ENCODE results near the gene GANAB. TPM values are rescaled to one million over a fixed set of nuclear protein-coding genes. Genes with fewer than 3 reads are reported as not detected.
"Not testable (repeated sequence)": the region's sequence is repeated elsewhere in the genome, so short reads cannot be mapped to it uniquely, and the experiment has no call there.

GANAB gene
- polyA plus RNA-seq, 10 donors, result 145 to 211 (median 165) TPM

DNA sequence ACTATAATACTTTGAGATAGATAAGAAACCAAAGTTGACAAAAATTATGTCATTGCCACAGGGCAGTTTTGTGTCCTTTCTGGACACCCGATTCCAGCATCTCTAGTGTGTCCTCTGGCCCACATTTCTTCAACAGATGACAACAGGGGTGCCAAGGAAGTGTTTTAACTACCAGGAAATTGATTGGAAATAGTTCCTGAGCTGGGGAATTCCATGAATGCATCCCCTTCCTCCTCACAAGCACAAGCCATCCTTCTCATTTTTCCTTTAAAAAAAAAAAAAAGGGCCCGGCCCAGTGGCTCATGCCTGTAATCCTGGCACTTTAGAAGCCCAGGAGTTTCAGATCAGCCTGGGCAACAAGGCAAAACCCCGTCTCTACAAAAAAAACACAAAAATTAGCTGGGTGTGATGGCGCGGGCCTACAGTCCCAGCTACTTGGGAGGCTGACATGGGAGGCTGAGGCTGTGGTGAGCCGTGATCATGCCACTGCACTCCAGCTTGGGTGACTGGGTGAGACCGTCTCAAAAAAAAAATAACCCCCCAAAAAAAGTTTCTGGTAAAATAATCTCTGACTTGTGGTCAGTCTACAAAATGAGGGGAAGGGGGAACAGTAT is 23.8 kb downstream of the GANAB start:
- DNase-seq, result no peak

DNA sequence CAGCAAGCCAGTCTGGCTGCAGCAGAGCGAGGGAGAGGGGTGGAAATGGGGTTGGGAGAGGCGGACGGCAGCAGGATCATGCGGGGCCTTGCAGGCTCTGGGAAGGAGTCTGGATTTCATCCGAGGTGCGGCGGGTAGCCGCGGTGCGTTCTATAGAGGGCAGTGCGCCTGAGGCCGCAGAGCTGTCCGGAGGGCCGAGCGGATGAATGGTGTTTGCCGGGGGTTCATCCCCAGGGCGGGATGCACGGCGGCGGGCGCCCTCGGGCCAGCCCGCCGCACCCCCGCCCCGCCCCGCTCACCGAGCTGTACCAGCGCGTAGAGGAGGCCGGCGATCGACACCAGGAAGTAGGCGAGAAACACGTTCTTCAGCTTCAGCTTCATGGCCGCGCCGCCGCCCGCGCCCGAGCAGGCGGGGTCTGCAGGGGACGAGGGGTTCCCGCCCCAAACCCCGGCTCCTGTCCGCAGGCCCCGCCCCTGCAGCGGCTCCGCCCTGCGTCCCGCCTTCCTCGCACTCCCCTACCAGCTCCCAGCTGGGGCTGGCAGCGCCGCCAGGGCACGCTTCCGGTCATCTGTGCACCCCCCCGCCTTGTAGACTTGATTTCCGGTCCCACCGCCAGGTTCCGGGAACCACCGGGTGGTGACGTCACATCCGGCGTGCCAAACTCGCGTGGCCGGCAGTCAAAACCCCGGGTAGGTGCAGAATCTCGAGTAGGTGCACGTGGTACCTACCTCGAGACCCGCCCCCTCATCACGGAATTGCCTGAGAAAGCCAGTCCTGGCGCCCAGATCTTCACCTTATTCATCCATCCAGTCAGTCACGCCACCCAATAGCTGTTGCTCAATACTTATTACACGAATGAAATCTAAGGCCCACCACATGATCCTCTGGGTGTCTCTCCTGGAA is 24.6 kb downstream of the GANAB start, which contains the start of gene B3GAT3:
Gene B3GAT3, minus strand, starts transcription at position 420 of the 904 bp plus-strand sequence. Its CDS starts 39 bp downstream, at position 381.
- DNase-seq, result peak; percentile 94 to 98 (median 96)

DNA sequence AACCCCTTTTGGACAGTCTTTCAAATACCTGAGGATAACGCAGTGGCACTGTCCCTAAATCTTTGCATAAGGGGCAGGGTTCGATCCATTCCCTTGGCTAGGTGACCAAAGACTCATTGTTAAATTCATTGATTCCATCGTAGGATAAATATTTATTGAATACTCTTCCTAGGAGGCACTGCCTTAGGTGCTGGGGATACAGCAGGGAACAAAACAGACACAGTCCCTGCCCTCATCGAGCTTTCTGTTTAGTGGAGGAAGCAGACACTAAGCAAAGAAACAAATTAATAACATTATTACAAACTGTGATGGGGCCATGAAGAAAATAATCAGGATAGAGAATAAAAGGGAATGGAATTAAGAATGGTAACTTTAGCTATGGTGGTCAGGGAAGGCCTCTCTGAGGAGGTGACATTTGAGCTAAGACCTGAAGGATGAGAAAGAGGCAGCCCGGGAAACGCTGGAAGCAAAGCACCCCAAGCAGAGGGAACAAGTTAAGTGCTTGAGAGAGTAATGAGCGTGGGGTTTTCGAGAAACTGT is 25.3 kb downstream of the GANAB start:
- no peak for DNase-seq

GRCh38 chr11:62616957-62617356 is 29.5 kb downstream of the GANAB start:
- not testable (repeated sequence) for DNase-seq

- no peak for DNase-seq
Observed at GRCh38 chr11:62615521-62615920, 30.9 kb downstream of the GANAB start.

- DNase-seq, result no peak
Observed at GRCh38 chr11:62614275-62614674, 32.1 kb downstream of the GANAB start.

GRCh38 chr11:62613291-62613778 is 33.1 kb downstream of the GANAB start:
- DNase-seq, result peak in 1 of 3 donors; percentile 53

- DNase-seq, result peak; percentile 77 to 94 (median 90)
Observed at GRCh38 chr11:62612366-62613290, 33.8 kb downstream of the GANAB start, which contains the start of the genes EML3 and ROM1. Gene EML3, minus strand, starts transcription at chr11:62612775. Its CDS starts 318 bp downstream, at chr11:62612457. Gene ROM1, plus strand, starts transcription at chr11:62613257. Its CDS starts 25 bp downstream, at chr11:62613282.

DNA sequence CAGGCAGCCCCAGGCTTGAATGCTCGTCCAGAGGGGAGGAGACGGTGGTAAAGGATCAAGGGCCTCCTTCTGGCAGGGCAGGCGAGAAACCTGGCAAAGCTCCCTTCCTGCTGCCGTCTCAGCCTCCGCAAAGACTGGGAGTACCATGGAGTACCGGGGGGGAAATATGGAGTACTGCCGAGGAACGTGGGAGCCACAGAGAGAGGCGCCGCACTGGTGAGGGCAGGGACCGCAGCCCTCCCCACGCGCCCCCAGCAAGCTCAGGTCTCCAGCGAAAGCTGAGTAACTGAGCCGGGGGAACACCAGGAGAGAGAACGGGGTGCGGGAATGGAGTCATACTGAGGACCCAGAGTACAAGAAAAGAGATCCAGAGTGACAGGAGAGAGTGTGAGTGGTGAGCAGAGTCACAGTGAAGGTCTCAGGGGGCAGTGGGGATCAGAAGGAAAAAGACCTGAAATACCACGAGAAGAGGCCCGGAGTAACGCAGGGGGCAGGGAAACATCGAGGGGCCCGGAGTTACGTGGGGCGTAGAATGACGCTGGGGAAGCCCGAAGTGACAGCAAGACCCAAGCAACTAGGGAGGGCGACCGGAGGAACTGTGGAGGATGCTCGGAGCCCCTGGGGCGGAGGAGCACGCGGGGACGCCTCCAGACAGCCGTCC is 34.6 kb downstream of the GANAB start:
- peak in 1 of 3 donors; percentile 80 for DNase-seq

DNA sequence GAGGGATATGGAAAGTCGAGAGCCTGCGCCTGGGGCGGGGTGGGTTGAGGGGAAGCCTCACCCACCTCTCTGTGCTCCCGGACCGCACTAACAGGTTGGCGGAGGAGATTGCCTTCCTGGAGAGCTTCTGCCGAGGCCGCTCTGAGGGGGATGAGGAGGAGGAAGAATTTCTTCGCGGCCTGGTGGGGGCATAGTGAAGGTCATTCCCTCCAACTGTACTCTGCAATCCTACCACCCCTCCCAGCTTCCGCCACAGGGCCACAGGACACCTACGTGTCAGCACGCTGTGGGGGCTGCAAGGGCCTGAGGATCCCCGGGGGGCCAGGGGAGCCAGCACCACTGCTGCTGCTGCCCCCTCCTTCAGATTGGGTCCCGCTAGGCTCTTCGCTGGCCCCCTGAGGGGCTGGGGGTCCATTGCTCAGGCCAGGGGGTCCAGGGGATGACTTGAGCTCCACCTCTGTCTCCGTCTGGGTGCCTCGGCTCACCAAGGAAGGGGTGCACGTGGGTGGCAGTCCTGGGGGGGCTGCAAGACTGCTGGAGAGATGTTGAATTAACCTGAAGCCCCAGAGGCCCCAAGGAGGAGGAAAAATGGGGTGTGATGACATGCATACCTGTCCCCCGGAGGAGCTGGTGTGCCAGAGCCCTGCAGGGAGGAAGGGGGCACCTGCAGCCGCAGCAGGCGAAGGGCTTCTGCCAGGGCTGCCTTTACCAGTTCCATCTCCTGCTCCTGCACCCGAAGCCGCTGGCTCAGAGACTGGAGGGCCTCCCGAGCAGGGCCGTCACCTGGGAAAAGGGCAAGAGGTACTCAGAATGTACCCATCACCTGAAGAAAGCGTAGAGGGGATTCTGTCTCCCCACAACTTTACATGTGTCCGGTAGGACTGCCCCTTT is 35.4 kb downstream of the GANAB start:
- no peak for DNase-seq

DNA sequence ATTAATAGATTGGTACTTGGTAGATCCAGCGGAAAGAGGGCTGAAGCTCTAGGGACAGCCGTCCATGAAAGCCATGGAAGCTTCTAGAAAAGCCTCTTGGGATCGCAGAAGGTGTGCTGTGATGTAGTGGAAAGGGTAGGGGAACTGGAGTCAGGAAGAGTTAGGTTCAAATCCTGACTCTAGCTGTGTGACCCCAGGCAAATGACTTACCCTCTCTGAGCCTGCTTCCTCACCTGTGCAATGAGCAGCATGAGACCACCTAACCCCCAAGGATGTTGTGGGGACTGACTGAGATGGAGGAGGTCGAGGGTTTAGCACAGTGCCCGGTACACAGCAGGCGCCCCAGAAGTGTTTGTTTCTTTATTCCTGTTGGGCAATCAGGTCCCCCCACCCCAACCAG is 36.0 kb downstream of the GANAB start:
- no peak for DNase-seq

GRCh38 chr11:62608776-62609175 is 37.6 kb downstream of the GANAB start:
- no peak for DNase-seq

- no peak for DNase-seq
Observed at GRCh38 chr11:62607714-62608113, 38.7 kb downstream of the GANAB start.

DNA sequence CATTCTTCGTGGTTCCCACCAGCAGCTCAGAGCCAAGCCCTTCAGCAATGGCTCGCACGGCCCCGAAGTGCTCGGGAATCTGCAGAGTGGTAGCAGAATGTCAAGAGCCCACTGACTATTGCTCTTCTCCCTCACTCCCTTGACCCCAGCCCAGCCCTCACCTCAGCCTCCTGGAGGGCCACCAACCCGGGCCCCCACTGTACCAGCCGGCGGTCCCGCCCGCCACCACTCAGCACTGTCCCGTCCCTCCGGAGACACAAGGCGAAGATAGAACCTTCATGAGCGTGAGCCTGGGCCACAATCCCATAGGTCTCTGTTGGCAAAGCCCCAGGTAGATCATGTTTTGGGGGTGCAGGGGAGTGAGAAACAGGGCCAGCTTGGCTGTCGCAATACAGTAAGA is 40.5 kb downstream of the GANAB start:
- no peak for DNase-seq

- no peak for DNase-seq
Observed at GRCh38 chr11:62605467-62605866, 40.9 kb downstream of the GANAB start.

DNA sequence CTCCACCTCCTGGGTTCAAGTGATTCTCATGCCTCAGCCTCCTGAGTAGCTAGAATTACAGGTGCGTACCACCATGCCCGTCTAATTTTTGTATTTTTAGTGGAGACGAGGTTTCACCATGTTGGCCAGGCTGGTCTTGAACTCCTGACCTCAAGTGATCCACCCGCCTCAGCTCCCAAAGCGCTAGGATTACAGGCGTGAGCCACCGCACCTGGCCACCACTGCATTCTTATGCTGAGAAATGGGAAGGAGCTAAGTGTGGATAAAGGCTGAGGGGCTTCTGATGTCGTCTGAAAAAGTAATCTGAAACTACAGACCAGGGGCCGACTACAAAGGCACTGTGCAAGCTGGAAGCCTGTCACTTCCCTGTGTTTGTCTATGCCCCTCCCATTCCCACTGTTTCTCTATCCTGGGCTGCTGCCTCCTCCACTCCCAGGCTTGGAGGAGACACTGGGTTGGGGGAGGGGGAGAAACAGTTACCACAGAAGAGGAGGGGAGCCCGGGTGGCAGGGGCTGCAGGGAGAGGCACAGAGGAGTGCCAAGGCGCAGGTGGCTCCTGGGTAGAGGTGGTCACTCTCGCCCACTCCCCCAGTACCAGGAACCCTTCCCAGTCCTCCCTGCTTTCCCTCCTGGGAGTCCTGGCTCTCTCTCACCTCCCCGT is 41.8 kb downstream of the GANAB start:
- DNase-seq, result no peak

DNA sequence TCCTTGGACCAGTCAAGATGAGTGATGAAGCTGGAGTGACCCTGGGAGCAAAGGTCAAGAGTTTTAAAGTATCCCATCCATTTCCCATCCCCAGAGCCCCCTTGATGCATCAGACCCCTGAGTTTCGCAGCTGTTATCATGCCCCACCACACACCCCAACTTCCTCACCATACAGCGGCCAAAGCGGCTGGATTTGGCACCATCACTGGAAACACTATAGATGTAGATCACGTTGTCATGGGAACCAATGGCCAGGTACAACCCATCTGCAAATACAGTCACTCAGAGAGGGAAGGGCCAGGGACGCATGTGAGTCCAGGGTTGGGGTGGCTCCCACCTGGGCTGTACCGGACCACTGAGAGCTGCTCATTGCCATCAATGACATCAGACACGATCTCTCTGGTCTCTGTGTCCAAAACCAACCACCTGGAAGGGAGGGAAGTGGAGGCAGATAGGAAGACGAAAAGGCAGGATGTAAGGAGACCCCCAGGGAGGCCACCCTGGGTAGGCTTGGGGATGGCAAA is 42.6 kb downstream of the GANAB start:
- DNase-seq, result peak in 1 of 3 donors; percentile 45

DNA sequence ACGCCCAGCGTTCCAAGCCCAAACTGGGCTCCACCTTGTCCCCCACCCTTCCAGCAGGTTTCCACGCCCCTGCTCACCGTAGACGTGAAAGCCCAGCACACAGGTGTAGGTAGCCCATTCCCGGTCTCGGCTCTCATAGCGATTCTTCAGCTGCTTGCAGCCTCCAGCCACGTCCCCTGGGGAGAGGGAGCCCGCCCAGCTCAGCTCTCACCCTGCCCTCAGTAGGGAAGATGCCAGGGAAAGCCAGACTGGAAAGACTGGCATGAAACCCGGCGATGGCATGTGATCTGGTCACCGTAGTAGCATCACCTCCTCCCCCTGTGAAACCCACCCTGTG is 43.4 kb downstream of the GANAB start:
- DNase-seq, result peak in 1 of 3 donors; percentile 49

All from muscle of back (tissue), 11 donors.